ENCODE measurements around the gene KREMEN2. TPM values are rescaled to one million over a fixed set of nuclear protein-coding genes. Genes with fewer than 3 reads are reported as not detected.
A peak's percentile ranks its signal among the peaks of the same experiment; 100 is the strongest.

Gene KREMEN2
- total and polyA plus RNA-seq, 2 of the 13 experiments (the other 11 are each of a cell fraction or from before 2014, with no cell fraction given), result 0.48 to 1.2 TPM

DNA sequence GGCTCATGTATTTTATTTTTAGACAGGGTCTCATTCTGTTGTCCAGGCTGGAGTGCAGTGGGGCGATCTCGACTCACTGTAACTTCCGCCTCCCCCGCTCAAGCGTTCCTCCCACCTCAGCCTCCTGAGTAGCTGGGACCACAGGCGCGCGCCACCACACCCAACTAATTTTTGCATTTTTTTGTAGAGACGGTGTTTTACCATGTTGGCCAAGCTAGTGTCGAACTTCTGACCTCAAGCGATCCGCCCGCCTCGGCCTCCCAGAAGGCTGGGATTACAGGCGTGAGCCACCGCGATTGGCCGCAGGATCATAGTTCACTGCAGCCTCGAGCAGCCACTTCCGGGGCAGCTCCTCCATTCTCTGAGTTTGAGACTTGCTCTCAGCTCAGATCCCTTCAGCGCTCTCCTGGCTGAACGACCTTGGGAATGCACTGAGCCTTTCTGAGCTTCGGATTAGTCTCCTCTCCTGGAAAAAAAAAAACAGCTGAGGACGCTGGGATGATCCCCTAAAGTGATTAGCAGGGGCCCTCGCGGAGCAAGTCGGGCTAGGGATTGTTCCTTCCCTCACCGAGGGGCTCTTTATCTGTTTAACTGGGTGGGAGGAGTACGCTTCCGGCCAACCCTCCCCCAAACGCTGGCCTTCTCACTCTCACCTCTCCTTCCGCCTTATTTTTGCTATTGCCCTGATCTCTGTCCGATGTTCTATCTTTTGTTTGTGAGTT, 17.3 kb downstream of the KREMEN2 start (continued):
- TF ChIP-seq, protein P1, sequence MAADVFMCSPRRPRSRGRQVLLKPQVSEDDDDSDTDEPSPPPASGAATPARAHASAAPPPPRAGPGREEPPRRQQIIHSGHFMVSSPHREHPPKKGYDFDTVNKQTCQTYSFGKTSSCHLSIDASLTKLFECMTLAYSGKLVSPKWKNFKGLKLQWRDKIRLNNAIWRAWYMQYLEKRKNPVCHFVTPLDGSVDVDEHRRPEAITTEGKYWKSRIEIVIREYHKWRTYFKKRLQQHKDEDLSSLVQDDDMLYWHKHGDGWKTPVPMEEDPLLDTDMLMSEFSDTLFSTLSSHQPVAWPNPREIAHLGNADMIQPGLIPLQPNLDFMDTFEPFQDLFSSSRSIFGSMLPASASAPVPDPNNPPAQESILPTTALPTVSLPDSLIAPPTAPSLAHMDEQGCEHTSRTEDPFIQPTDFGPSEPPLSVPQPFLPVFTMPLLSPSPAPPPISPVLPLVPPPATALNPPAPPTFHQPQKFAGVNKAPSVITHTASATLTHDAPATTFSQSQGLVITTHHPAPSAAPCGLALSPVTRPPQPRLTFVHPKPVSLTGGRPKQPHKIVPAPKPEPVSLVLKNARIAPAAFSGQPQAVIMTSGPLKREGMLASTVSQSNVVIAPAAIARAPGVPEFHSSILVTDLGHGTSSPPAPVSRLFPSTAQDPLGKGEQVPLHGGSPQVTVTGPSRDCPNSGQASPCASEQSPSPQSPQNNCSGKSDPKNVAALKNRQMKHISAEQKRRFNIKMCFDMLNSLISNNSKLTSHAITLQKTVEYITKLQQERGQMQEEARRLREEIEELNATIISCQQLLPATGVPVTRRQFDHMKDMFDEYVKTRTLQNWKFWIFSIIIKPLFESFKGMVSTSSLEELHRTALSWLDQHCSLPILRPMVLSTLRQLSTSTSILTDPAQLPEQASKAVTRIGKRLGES (CRISPR knock-in tag; IDR thresholded peaks at IDR 0.05; ENCODE audit: borderline replicate concordance), result no peak
- TF ChIP-seq ZMYM4 (CRISPR knock-in tag; IDR thresholded peaks at IDR 0.05) (0 out of 2 replicates have a peak, but pooled peaks have one; percentile 37), ZNF3 (CRISPR knock-in tag; IDR thresholded peaks at IDR 0.05) (no peak), ZBTB26 (CRISPR knock-in tag; IDR thresholded peaks at IDR 0.05; ENCODE audit: borderline replicate concordance) (no peak), ZNF30 (CRISPR knock-in tag; IDR thresholded peaks at IDR 0.05) (no peak), MED13 (CRISPR knock-in tag; IDR thresholded peaks at IDR 0.05) (no peak), ZNF687 (CRISPR knock-in tag; IDR thresholded peaks at IDR 0.05) (peak; percentile 83), KDM5A (IDR thresholded peaks at IDR 0.05; ENCODE audit: borderline replicate concordance, low read length) (no peak), ATF2 (CRISPR knock-in tag; IDR thresholded peaks at IDR 0.05) (peak; percentile 45; the same call in 1 of the 2 replicates), ISL2 (CRISPR knock-in tag; IDR thresholded peaks at IDR 0.05) (no peak), JARID2 (CRISPR knock-in tag; IDR thresholded peaks at IDR 0.05; ENCODE audit: insufficient replicate concordance) (peak; percentile 65), RFX5 (IDR thresholded peaks at IDR 0.05; ENCODE audit: low read depth, low read length) (no peak)
- TF ChIP-seq, protein P2, sequence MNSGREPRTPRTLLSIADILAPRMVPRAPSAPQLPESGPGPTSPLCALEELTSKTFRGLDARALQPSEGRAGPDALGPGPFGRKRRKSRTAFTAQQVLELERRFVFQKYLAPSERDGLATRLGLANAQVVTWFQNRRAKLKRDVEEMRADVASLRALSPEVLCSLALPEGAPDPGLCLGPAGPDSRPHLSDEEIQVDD (CRISPR knock-in tag; IDR thresholded peaks at IDR 0.05; ENCODE audit: borderline replicate concordance), result no peak
- TF ChIP-seq, protein P3, sequence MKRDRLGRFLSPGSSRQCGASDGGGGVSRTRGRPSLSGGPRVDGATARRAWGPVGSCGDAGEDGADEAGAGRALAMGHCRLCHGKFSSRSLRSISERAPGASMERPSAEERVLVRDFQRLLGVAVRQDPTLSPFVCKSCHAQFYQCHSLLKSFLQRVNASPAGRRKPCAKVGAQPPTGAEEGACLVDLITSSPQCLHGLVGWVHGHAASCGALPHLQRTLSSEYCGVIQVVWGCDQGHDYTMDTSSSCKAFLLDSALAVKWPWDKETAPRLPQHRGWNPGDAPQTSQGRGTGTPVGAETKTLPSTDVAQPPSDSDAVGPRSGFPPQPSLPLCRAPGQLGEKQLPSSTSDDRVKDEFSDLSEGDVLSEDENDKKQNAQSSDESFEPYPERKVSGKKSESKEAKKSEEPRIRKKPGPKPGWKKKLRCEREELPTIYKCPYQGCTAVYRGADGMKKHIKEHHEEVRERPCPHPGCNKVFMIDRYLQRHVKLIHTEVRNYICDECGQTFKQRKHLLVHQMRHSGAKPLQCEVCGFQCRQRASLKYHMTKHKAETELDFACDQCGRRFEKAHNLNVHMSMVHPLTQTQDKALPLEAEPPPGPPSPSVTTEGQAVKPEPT (CRISPR knock-in tag; IDR thresholded peaks at IDR 0.05; ENCODE audit: low read depth), result no peak

Data from HepG2 (cell line).